DOHH2 (cell line): ENCODE data around the gene ZFYVE19.

Experiments used
- H3F3A ChIP-seq: fragments of 200-600 bp; sonication (generic), shearing (Covaris generic); 2 replicates; pipeline ENCODE4 v1.6.0; 2016; ENCODE audit warnings: antibody characterized with exemption, mild to moderate bottlenecking; ENCODE audit not compliant: control insufficient read depth, insufficient read depth
- H3K27ac ChIP-seq: fragments of 200-600 bp; sonication (generic); 2 replicates; pipeline ENCODE4 v1.5.1; 2014; ENCODE audit warnings: low read depth, mild to moderate bottlenecking, low read length, moderate library complexity
- H3K27me3 ChIP-seq: fragments of 200-600 bp; sonication (generic); 2 replicates; pipeline ENCODE4 v1.6.1; 2014; ENCODE audit warnings: mild to moderate bottlenecking, low read length, mixed read lengths; ENCODE audit not compliant: control insufficient read depth
- H3K36me3 ChIP-seq: fragments of 200-600 bp; sonication (generic); 2 replicates; pipeline ENCODE4 v1.6.1; 2014; ENCODE audit warnings: mild to moderate bottlenecking, low read length, moderate library complexity, mixed read lengths; ENCODE audit not compliant: control insufficient read depth
- H3K4me1 ChIP-seq: fragments of 200-600 bp; sonication (generic); 2 replicates; pipeline ENCODE4 v1.6.1; 2014; ENCODE audit warnings: mild to moderate bottlenecking, low read length, mixed read lengths; ENCODE audit not compliant: control insufficient read depth
- H3K4me2 ChIP-seq: fragments of 200-600 bp; sonication (generic); 2 replicates; pipeline ENCODE4 v1.6.0; 2014; ENCODE audit warnings: mild to moderate bottlenecking, low read length, moderate library complexity
- H3K4me3 ChIP-seq: fragments of 200-600 bp; sonication (generic); 2 replicates; pipeline ENCODE4 v1.5.1; 2014; ENCODE audit warnings: mild to moderate bottlenecking, low read length, mixed read lengths
- H3K79me2 ChIP-seq: fragments of 200-600 bp; sonication (generic); 2 replicates; pipeline ENCODE4 v1.6.1; 2014; ENCODE audit warnings: mild to moderate bottlenecking, low read length, mixed read lengths; ENCODE audit not compliant: control insufficient read depth
- H3K9me2 ChIP-seq: fragments of 200-600 bp; sonication (generic); replicated peaks from 2 replicates; pipeline ENCODE4 v1.6.1; 2014; ENCODE audit warnings: mild to moderate bottlenecking, low read length, mixed read lengths; ENCODE audit not compliant: control insufficient read depth
- H3K9me3 ChIP-seq: fragments of 200-600 bp; sonication (generic); 2 replicates; pipeline ENCODE4 v1.6.1; 2014; ENCODE audit warnings: antibody characterized with exemption, low read length, mixed read lengths; ENCODE audit not compliant: control insufficient read depth, insufficient read depth
- H4K20me1 ChIP-seq: fragments of 200-600 bp; sonication (generic); 2 replicates; pipeline ENCODE4 v1.6.0; 2014; ENCODE audit warnings: low read depth, mild to moderate bottlenecking, antibody characterized with exemption, low read length, moderate library complexity; ENCODE audit not compliant: control insufficient read depth, insufficient read depth
- CTCF ChIP-seq: fragments of 200-600 bp; sonication (generic); IDR thresholded peaks from one replicate; pipeline ENCODE4 v1.5.1; 2014; ENCODE audit warnings: antibody characterized with exemption, mild to moderate bottlenecking, low read depth, low read length; ENCODE audit not compliant: poor library complexity, severe bottlenecking
- EZH2phosphoT487 ChIP-seq: fragments of 200-600 bp; sonication (generic); IDR thresholded peaks from 2 replicates; pipeline ENCODE4 v1.6.1; 2017; ENCODE audit warnings: borderline replicate concordance, mild to moderate bottlenecking, antibody characterized with exemption, low read length, moderate library complexity, mixed read lengths

The ZFYVE19 gene

GRCh38 chr15:40793216-40793989, 13.5 kb upstream of the ZFYVE19 start:
- no peaks in the 10 kb centered on the region for H3K4me1 ChIP-seq

GRCh38 chr15:40796041-40796440, 10.8 kb upstream of the ZFYVE19 start:
- H3K4me3 ChIP-seq: no peak overlapping the region
- H3K27ac ChIP-seq: no peak overlapping the region
- peaks cover 20% of the 10 kb centered on the region for H3K79me2 ChIP-seq
- no peaks in the 10 kb centered on the region for H3K27me3 ChIP-seq
- H3K4me1 ChIP-seq: no peaks in the 10 kb centered on the region
- 0 out of 2 replicates have a peak, but pooled peaks cover 3% of the 10 kb centered on the region for H3F3A ChIP-seq
- TF ChIP-seq CTCF (no peak), EZH2phosphoT487 (no peak)
- H3K4me2 ChIP-seq: no peak overlapping the region
- H3K36me3 ChIP-seq: 0 out of 2 replicates have a peak, but pooled peaks cover 2% of the 10 kb centered on the region
- no peaks in the 10 kb centered on the region for H3K9me2 ChIP-seq
- no peaks in the 10 kb centered on the region for H3K9me3 ChIP-seq
- H4K20me1 ChIP-seq: 0 out of 2 replicates have a peak, but pooled peaks cover 4% of the 10 kb centered on the region

More at GRCh38 chr15:40793216-40793989, 13.5 kb upstream of the ZFYVE19 start:
- TF ChIP-seq EZH2phosphoT487 (no peak), CTCF (no peak)
- Histone ChIP-seq H3K79me2 (peaks cover 17% of the 10 kb centered on the region), H3K9me3 (no peaks in the 10 kb centered on the region), H3K4me3 (no peak overlapping the region), H3F3A (0 out of 2 replicates have a peak, but pooled peaks cover 3% of the 10 kb centered on the region), H3K9me2 (no peaks in the 10 kb centered on the region), H3K36me3 (0 out of 2 replicates have a peak, but pooled peaks cover 2% of the 10 kb centered on the region), H4K20me1 (0 out of 2 replicates have a peak, but pooled peaks cover 4% of the 10 kb centered on the region), H3K27me3 (no peaks in the 10 kb centered on the region), H3K4me2 (no peak overlapping the region), H3K27ac (no peak overlapping the region)

GRCh38 chr15:40796512-40796911, 10.4 kb upstream of the ZFYVE19 start:
- H3K4me3 ChIP-seq: no peak overlapping the region
- TF ChIP-seq EZH2phosphoT487 (no peak), CTCF (no peak)
- no peak overlapping the region for H3K27ac ChIP-seq
- 0 out of 2 replicates have a peak, but pooled peaks cover 4% of the 10 kb centered on the region for H4K20me1 ChIP-seq
- peaks cover 20% of the 10 kb centered on the region for H3K79me2 ChIP-seq
- H3K9me2 ChIP-seq: no peaks in the 10 kb centered on the region
- 0 out of 2 replicates have a peak, but pooled peaks cover 3% of the 10 kb centered on the region for H3F3A ChIP-seq
- no peaks in the 10 kb centered on the region for H3K27me3 ChIP-seq
- H3K4me1 ChIP-seq: no peaks in the 10 kb centered on the region
- H3K4me2 ChIP-seq: no peak overlapping the region
- H3K9me3 ChIP-seq: no peaks in the 10 kb centered on the region
- H3K36me3 ChIP-seq: 0 out of 2 replicates have a peak, but pooled peaks cover 2% of the 10 kb centered on the region
